Urinary bladder (tissue), 4 donors: ENCODE measurements around the gene NRDE2. TPM values are rescaled to one million over a fixed set of nuclear protein-coding genes. Genes with fewer than 3 reads are reported as not detected.

Experiments used
- DNase-seq: peaks from one replicate; pipeline ENCODE4 v3.0.0-alpha.2; 2015; ENCODE audit errors: extremely low spot score
- H3K27ac ChIP-seq: one replicate; pipeline ENCODE4 v1.5.1; 2013; ENCODE audit warnings: low read depth, mild to moderate bottlenecking, moderate library complexity
- H3K36me3 ChIP-seq: one replicate; pipeline ENCODE4 v1.6.1; 2013; ENCODE audit warnings: mild to moderate bottlenecking, moderate library complexity; ENCODE audit not compliant: insufficient read depth
- H3K4me1 ChIP-seq: one replicate; pipeline ENCODE4 v1.6.1; 2013; ENCODE audit warnings: mild to moderate bottlenecking, moderate library complexity; ENCODE audit not compliant: insufficient read depth
- H3K4me3 ChIP-seq: one replicate; pipeline ENCODE4 v1.5.1; 2013; ENCODE audit warnings: low read depth, low read length
- WGBS: extraction: QIAGEN DNeasy Blood & Tissue Kit; methylation state at CpG from one replicate; pipeline ENCODE4 v1.1.7; 2013; 5-methylcytosine and 5-hydroxymethylcytosine counted together
- polyA plus RNA-seq: library from polyadenylated mRNA; stranded (reverse); fragments of 200-250 nt; gene quantifications from one replicate; pipeline ENCODE4 v1.2.3, GENCODE V29; 2013
- total RNA-seq: library from RNA; depleted of rRNA; stranded (reverse); fragments of >200 nt; gene quantifications from one replicate; pipeline ENCODE4 v1.2.3, GENCODE V29; 2014
- donor health status: healthy with polysubstance abuse.
- donor health status: healthy.

The NRDE2 gene
- total RNA-seq (15.6 TPM), polyA plus RNA-seq (8.0 TPM)

- peak; percentile 95 for DNase-seq
- Histone ChIP-seq H3K27ac (peak within 1 kb of the TSS; percentile 38), H3K36me3 (peaks cover 2% of the 10 kb centered on the region), H3K4me3 (peak within 1 kb of the TSS; percentile 47), H3K4me1 (peaks cover 4% of the 10 kb centered on the region)
- WGBS: 4% methylated on average over 46 of the region's 46 CpGs
Observed at GRCh38 chr14:90331497-90332270, at the start of gene NRDE2. Gene NRDE2, minus strand, starts transcription at chr14:90331941. Its CDS starts 37 bp downstream, at chr14:90331904.

- peak; percentile 57 for DNase-seq
Observed at GRCh38 chr14:90381011-90381786, 49.5 kb upstream of the NRDE2 start.

GRCh38 chr14:90379106-90379505 lies 47.4 kb upstream of the NRDE2 start:
- no peak overlapping the region for H3K4me3 ChIP-seq
- no peak for DNase-seq
- 72% methylated on average over 2 of the region's 2 CpGs for WGBS
- H3K36me3 ChIP-seq: no peaks in the 10 kb centered on the region
- no peaks in the 10 kb centered on the region for H3K4me1 ChIP-seq
- H3K27ac ChIP-seq: no peak overlapping the region

More at GRCh38 chr14:90381011-90381786, 49.5 kb upstream of the NRDE2 start:
- no peak overlapping the region for H3K4me3 ChIP-seq
- no peaks in the 10 kb centered on the region for H3K4me1 ChIP-seq
- no peak overlapping the region for H3K27ac ChIP-seq
- no peaks in the 10 kb centered on the region for H3K36me3 ChIP-seq
- 48% methylated on average over 8 of the region's 8 CpGs for WGBS

- DNase-seq: no peak
- Histone ChIP-seq H3K36me3 (no peaks in the 10 kb centered on the region), H3K27ac (no peak overlapping the region), H3K4me1 (no peaks in the 10 kb centered on the region), H3K4me3 (no peak overlapping the region)
- 88% methylated on average over 6 of the region's 6 CpGs for WGBS
Observed at GRCh38 chr14:90378249-90378648, 46.5 kb upstream of the NRDE2 start.

- Histone ChIP-seq H3K27ac (no peak overlapping the region), H3K36me3 (no peaks in the 10 kb centered on the region), H3K4me3 (no peak overlapping the region), H3K4me1 (no peaks in the 10 kb centered on the region)
- no peak for DNase-seq
- WGBS: 82% methylated on average over 4 of the region's 4 CpGs
Observed at GRCh38 chr14:90375934-90376333, 44.2 kb upstream of the NRDE2 start.

- Histone ChIP-seq H3K27ac (no peak overlapping the region), H3K4me3 (no peak overlapping the region), H3K36me3 (no peaks in the 10 kb centered on the region), H3K4me1 (no peaks in the 10 kb centered on the region)
- WGBS: 89% methylated on average over 4 of the region's 4 CpGs
- DNase-seq: no peak
Observed at GRCh38 chr14:90374813-90375212, 43.1 kb upstream of the NRDE2 start.

GRCh38 chr14:90373887-90374286 lies 42.1 kb upstream of the NRDE2 start:
- no peaks in the 10 kb centered on the region for H3K36me3 ChIP-seq
- H3K4me3 ChIP-seq: no peak overlapping the region
- H3K4me1 ChIP-seq: no peaks in the 10 kb centered on the region
- DNase-seq: no peak
- 53% methylated on average over 6 of the region's 6 CpGs for WGBS
- no peak overlapping the region for H3K27ac ChIP-seq

GRCh38 chr14:90368946-90369721 lies 37.4 kb upstream of the NRDE2 start:
- Histone ChIP-seq H3K4me3 (no peak overlapping the region), H3K4me1 (no peaks in the 10 kb centered on the region), H3K27ac (no peak overlapping the region), H3K36me3 (no peaks in the 10 kb centered on the region)
- no peak for DNase-seq
- WGBS: 67% methylated on average over 1 of the region's 1 CpG

- no peak overlapping the region for H3K4me3 ChIP-seq
- no peak overlapping the region for H3K27ac ChIP-seq
- no peaks in the 10 kb centered on the region for H3K36me3 ChIP-seq
- 91% methylated on average over 4 of the region's 4 CpGs for WGBS
- no peak for DNase-seq
- no peaks in the 10 kb centered on the region for H3K4me1 ChIP-seq
Observed at GRCh38 chr14:90362558-90362896, 30.8 kb upstream of the NRDE2 start.

- no peak overlapping the region for H3K27ac ChIP-seq
- DNase-seq: no peak
- 86% methylated on average over 7 of the region's 7 CpGs for WGBS
- no peaks in the 10 kb centered on the region for H3K4me1 ChIP-seq
- H3K4me3 ChIP-seq: no peak overlapping the region
- no peaks in the 10 kb centered on the region for H3K36me3 ChIP-seq
Observed at GRCh38 chr14:90361865-90362557, 30.3 kb upstream of the NRDE2 start.

- no peak for DNase-seq
- Histone ChIP-seq H3K4me3 (no peak overlapping the region), H3K36me3 (no peaks in the 10 kb centered on the region), H3K27ac (no peak overlapping the region), H3K4me1 (no peaks in the 10 kb centered on the region)
- WGBS: 89% methylated on average over 4 of the region's 4 CpGs
Observed at GRCh38 chr14:90358359-90358758, 26.6 kb upstream of the NRDE2 start.

- no peak for DNase-seq
- H3K27ac ChIP-seq: no peak overlapping the region
- no peaks in the 10 kb centered on the region for H3K36me3 ChIP-seq
- WGBS: 95% methylated on average over 1 of the region's 1 CpG
- no peaks in the 10 kb centered on the region for H3K4me1 ChIP-seq
- H3K4me3 ChIP-seq: no peak overlapping the region
Observed at GRCh38 chr14:90356925-90357324, 25.2 kb upstream of the NRDE2 start.
